ENCODE results near the gene CXorf58. TPM values are rescaled to one million over a fixed set of nuclear protein-coding genes. Genes with fewer than 3 reads are reported as not detected.
"Not testable (repeated sequence)": the region's sequence is repeated elsewhere in the genome, so short reads cannot be mapped to it uniquely, and the experiment has no call there.

CXorf58 gene
- total and polyA plus RNA-seq, 8 donors = 0.05 TPM; not detected in 7

GRCh38 chrX:23953908-23954269, 46.1 kb downstream of the CXorf58 start:
- H3K9me3 ChIP-seq = no peaks in the 10 kb centered on the region
- peaks cover 0 to 4% (median 0%) of the 10 kb centered on the region in 3 donors for H3K27me3 ChIP-seq
- no peaks in the 10 kb centered on the region for H3K4me1 ChIP-seq
- TF ChIP-seq EP300 (IDR thresholded peaks at IDR 0.05) (no peak), POLR2AphosphoS5 (IDR thresholded peaks at IDR 0.05) (no peak), POLR2A (IDR thresholded peaks at IDR 0.05) (no peak)
- TF ChIP-seq, protein P1, sequence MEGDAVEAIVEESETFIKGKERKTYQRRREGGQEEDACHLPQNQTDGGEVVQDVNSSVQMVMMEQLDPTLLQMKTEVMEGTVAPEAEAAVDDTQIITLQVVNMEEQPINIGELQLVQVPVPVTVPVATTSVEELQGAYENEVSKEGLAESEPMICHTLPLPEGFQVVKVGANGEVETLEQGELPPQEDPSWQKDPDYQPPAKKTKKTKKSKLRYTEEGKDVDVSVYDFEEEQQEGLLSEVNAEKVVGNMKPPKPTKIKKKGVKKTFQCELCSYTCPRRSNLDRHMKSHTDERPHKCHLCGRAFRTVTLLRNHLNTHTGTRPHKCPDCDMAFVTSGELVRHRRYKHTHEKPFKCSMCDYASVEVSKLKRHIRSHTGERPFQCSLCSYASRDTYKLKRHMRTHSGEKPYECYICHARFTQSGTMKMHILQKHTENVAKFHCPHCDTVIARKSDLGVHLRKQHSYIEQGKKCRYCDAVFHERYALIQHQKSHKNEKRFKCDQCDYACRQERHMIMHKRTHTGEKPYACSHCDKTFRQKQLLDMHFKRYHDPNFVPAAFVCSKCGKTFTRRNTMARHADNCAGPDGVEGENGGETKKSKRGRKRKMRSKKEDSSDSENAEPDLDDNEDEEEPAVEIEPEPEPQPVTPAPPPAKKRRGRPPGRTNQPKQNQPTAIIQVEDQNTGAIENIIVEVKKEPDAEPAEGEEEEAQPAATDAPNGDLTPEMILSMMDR (IDR thresholded peaks at IDR 0.05) = no peak
- peak overlapping the region in 1 of 5 donors; percentile 61 for H3K27ac ChIP-seq
- WGBS, 5 donors = 89 to 95% (median 90%) methylated on average over 11 of the region's 11 CpGs
- H3K4me3 ChIP-seq = no peak overlapping the region
- H3K36me3 ChIP-seq = no peaks in the 10 kb centered on the region
- intact Hi-C loops (cut with DNase I; ENCODE audit: low total_unique reads) = no loop called here
- no peak for DNase-seq

DNA sequence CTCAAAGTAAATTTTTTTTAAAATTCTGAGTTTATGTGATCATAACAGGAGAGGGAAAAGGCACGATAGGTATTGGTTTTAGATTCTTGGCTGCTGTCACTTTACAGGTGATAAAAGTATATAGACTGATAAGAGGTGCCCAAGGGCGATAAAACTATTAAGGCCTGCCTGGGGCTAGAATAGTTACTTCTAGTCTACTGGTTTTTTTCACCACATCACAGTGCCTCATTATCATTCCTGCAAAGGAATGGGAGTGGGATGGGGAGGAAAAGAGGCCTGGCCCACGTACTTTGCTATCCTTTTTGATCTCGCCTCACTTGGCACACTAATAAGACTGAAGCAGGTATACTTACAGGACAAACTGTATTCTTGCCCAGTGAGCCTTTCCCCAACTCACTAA, 46.6 kb downstream of the CXorf58 start:
- Histone ChIP-seq H3K27ac (no peak overlapping the region), H3K4me1 (no peaks in the 10 kb centered on the region), H3K27me3 (peaks cover 0 to 3% (median 0%) of the 10 kb centered on the region in 3 donors), H3K4me3 (no peak overlapping the region), H3K9me3 (no peaks in the 10 kb centered on the region), H3K36me3 (no peaks in the 10 kb centered on the region)
- intact Hi-C loops (cut with DNase I; ENCODE audit: low total_unique reads) = no loop called here
- 35 to 63% (median 49%) methylated on average over 4 of the region's 4 CpGs for WGBS, 5 donors
- no peak for DNase-seq
- no peak for TF ChIP-seq EP300 (IDR thresholded peaks at IDR 0.05)
- no peak for TF ChIP-seq POLR2A (IDR thresholded peaks at IDR 0.05)
- TF ChIP-seq, protein P1 (IDR thresholded peaks at IDR 0.05) = no peak
- no peak for TF ChIP-seq POLR2AphosphoS5 (IDR thresholded peaks at IDR 0.05)

DNA sequence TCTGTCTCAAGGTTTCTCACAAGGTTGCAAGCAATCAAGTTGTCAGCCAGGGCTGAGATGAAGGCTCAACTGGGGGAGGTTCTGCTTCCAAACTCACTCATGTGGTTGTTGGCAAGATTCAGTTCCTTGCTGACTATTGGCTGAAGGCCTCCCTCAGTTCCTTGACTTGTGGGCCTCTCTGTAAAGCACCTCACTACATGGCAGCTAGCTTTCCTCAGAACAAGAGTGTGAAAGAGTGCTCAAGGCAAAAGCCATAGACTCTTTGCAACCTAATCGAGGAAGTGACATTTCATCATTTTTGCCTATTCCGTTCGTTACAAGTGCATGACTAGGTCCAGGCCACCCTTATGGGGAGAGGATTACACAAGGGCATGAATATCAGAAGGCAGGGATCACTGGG, 52.0 kb downstream of the CXorf58 start:
- H3K4me1 ChIP-seq = no peaks in the 10 kb centered on the region
- intact Hi-C loops (cut with DNase I; ENCODE audit: low total_unique reads) = no loop called here
- H3K27ac ChIP-seq = no peak overlapping the region
- TF ChIP-seq POLR2AphosphoS5 (IDR thresholded peaks at IDR 0.05) (no peak), POLR2A (IDR thresholded peaks at IDR 0.05) (no peak), EP300 (IDR thresholded peaks at IDR 0.05) (no peak)
- TF ChIP-seq, protein P1 (IDR thresholded peaks at IDR 0.05) = no peak
- H3K4me3 ChIP-seq = no peak overlapping the region
- WGBS, 5 donors = 69 to 92% (median 83%) methylated on average over 3 of the region's 3 CpGs
- peak in 1 of 2 donors; percentile 12 for DNase-seq
- peaks cover 0 to 15% (median 0%) of the 10 kb centered on the region in 4 donors for H3K9me3 ChIP-seq
- peaks cover 0 to 4% (median 0%) of the 10 kb centered on the region in 3 donors for H3K27me3 ChIP-seq
- H3K36me3 ChIP-seq = no peaks in the 10 kb centered on the region

GRCh38 chrX:23964191-23964590, 56.4 kb downstream of the CXorf58 start:
- H3K4me1 ChIP-seq = no peaks in the 10 kb centered on the region
- H3K9me3 ChIP-seq = peaks cover 0 to 15% (median 0%) of the 10 kb centered on the region in 4 donors
- no peaks in the 10 kb centered on the region for H3K36me3 ChIP-seq
- TF ChIP-seq POLR2A (IDR thresholded peaks at IDR 0.05) (no peak), EP300 (IDR thresholded peaks at IDR 0.05) (no peak), POLR2AphosphoS5 (IDR thresholded peaks at IDR 0.05) (no peak)
- TF ChIP-seq, protein P1 (IDR thresholded peaks at IDR 0.05) = no peak
- H3K27ac ChIP-seq = no peak overlapping the region
- H3K27me3 ChIP-seq = peaks cover 0 to 12% (median 0%) of the 10 kb centered on the region in 3 donors
- no peak overlapping the region for H3K4me3 ChIP-seq
- DNase-seq = no peak
- 45 to 75% (median 56%) methylated on average over 5 of the region's 5 CpGs for WGBS, 5 donors
- intact Hi-C loops (cut with DNase I; ENCODE audit: low total_unique reads) = no loop called here

DNA sequence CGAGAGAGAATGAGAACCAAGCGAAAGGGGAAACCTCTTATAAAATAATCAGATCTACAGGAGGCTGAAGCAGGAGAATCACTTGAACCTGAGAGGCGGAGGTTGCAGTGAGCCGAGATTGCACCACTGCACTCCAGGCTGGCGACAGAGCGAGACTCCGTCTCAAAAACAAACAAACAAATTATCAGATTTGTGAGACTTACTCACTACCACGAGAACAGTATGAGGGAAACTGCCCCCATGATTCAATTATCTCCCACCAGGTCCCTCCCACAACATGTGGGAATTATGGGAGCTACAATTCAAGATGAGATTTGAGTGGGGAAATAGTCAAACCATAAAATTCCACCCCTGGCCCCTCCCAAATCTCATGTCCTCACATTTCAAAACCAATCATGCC, 57.8 kb downstream of the CXorf58 start:
- H3K36me3 ChIP-seq; intact Hi-C loops (cut with DNase I; ENCODE audit: low total_unique reads); DNase-seq; H3K4me1 ChIP-seq; H3K4me3 ChIP-seq; H3K27ac ChIP-seq: not testable (repeated sequence)
- H3K9me3 ChIP-seq = peaks cover 0 to 15% (median 0%) of the 10 kb centered on the region in 4 donors
- peaks cover 0 to 17% (median 0%) of the 10 kb centered on the region in 3 donors for H3K27me3 ChIP-seq
- 83 to 93% (median 87%) methylated on average over 5 to 8 of the region's 8 CpGs for WGBS, 5 donors
